K562 (cell line): ENCODE data around the gene GOLIM4.

Experiments used
- CHD7 ChIP-seq: fragments of 200-600 bp; sonication (generic); IDR thresholded peaks from one replicate; pipeline ENCODE4 v1.6.1; 2012; ENCODE audit warnings: mild to moderate bottlenecking, low read depth, low read length, inconsistent platforms
- CTCF ChIP-seq, 3 experiments: IDR thresholded peaks in 2 of 3; conservative IDR thresholded peaks in 1 of 3; 2 replicates each; pipeline ENCODE4 v1.5.1; 2011 to 2012; ENCODE audit warnings: low read length in 3 of 3, mild to moderate bottlenecking in 3 of 3, control low read depth in 2 of 3, improper control_type of control experiment in 1 of 3, inconsistent platforms in 1 of 3, low read depth in 1 of 3, mixed read lengths in 1 of 3, moderate library complexity in 1 of 3; ENCODE audit not compliant: insufficient read depth in 2 of 3
- HDGF ChIP-seq: fragments of 450-650 bp; IDR thresholded peaks from 2 replicates; pipeline ENCODE4 v1.6.1; 2016
- RNF219 ChIP-seq: fragments of 250-450 bp; sonication (Bioruptor Pico); IDR thresholded peaks from 2 replicates; pipeline ENCODE4 v1.5.0; 2022; ENCODE audit warnings: mild to moderate bottlenecking
- ZBTB33 ChIP-seq: sonication (generic); formaldehyde crosslinking; IDR thresholded peaks from 2 replicates; pipeline ENCODE4 v1.8.1; 2023; ENCODE audit warnings: mild to moderate bottlenecking, missing genetic modification reagents

GRCh38 chr3:168029705-168030104, 66.0 kb downstream of the GOLIM4 start:
- TF ChIP-seq HDGF (no peak), RNF219 (CRISPR knock-in tag) (no peak), CHD7 (no peak), CTCF (IDR thresholded peaks at IDR 0.05 in 2 of 3, conservative IDR thresholded peaks at IDR 0.05 in 1 of 3; ENCODE audit: insufficient read depth in 2 of 3, low read depth in 1 of 3, low read length in 3 of 3) (no peak), ZBTB33 (CRISPR knock-in tag) (no peak)
